ENCODE results near the gene CDH1.
"Not testable (repeated sequence)": the region's sequence is repeated elsewhere in the genome, so short reads cannot be mapped to it uniquely, and the experiment has no call there.

The CDH1 gene

DNA sequence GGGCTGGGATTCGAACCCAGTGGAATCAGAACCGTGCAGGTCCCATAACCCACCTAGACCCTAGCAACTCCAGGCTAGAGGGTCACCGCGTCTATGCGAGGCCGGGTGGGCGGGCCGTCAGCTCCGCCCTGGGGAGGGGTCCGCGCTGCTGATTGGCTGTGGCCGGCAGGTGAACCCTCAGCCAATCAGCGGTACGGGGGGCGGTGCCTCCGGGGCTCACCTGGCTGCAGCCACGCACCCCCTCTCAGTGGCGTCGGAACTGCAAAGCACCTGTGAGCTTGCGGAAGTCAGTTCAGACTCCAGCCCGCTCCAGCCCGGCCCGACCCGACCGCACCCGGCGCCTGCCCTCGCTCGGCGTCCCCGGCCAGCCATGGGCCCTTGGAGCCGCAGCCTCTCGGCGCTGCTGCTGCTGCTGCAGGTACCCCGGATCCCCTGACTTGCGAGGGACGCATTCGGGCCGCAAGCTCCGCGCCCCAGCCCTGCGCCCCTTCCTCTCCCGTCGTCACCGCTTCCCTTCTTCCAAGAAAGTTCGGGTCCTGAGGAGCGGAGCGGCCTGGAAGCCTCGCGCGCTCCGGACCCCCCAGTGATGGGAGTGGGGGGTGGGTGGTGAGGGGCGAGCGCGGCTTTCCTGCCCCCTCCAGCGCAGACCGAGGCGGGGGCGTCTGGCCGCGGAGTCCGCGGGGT lies at the start of gene CDH1:
TSS of gene CDH1 (plus strand) at position 247 of the 684 bp plus-strand sequence. CDS start at position 371, 124 bp downstream.
- no peak for DNase-seq

DNA sequence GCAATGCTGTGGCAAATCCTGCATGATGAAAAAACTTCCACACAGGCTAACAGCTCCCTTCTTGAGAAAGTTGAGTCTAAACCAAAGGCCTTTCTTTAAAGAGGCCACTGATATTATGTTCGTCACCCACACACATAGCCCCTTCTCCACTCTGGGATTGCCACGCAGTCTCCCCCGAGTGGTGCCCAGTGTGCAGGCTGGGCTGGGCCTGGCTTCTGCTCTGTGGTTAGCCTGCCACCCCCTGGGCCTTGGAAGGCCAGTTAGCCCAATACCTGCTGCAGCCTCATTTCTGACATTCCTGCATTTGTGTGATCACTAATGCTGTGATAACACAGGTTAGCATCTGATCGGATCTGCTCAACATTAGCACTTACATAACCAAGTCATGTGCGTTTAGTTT lies 47.2 kb upstream of the CDH1 start:
- DNase-seq = no peak

GRCh38 chr16:68695575-68695974 lies 41.5 kb upstream of the CDH1 start:
- DNase-seq = no peak

GRCh38 chr16:68696514-68696913 lies 40.6 kb upstream of the CDH1 start:
- DNase-seq = no peak

DNA sequence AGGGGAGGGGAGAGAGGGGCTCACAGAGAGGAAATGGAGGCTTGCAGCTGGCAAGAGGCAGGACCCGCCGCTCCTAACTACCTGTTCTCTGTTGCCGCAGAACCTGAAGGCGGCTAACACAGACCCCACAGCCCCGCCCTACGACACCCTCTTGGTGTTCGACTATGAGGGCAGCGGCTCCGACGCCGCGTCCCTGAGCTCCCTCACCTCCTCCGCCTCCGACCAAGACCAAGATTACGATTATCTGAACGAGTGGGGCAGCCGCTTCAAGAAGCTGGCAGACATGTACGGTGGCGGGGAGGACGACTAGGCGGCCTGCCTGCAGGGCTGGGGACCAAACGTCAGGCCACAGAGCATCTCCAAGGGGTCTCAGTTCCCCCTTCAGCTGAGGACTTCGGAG lies 39.0 kb upstream of the CDH1 start:
- no peak for DNase-seq

DNA sequence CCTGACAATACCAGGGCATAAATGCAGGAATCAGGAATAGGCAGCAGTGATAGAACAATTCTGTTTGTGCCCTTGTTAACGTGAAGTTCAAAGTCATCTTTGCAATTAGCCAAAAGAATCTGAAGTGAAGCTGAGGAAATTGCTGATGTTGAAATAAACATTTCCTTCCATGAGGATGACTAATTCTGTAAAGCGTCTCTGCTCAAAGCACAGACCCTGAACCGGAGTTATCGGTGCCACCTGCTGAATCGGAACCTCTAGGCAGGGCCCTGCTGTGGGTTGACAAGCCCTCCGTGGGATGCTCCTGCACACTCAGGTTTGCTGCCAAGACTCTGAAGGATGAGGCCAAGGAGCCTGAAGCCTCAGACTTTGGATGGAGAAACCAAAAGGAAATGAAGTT lies 37.0 kb upstream of the CDH1 start:
- no peak for DNase-seq

GRCh38 chr16:68700831-68701230 lies 36.3 kb upstream of the CDH1 start:
- DNase-seq = no peak

DNA sequence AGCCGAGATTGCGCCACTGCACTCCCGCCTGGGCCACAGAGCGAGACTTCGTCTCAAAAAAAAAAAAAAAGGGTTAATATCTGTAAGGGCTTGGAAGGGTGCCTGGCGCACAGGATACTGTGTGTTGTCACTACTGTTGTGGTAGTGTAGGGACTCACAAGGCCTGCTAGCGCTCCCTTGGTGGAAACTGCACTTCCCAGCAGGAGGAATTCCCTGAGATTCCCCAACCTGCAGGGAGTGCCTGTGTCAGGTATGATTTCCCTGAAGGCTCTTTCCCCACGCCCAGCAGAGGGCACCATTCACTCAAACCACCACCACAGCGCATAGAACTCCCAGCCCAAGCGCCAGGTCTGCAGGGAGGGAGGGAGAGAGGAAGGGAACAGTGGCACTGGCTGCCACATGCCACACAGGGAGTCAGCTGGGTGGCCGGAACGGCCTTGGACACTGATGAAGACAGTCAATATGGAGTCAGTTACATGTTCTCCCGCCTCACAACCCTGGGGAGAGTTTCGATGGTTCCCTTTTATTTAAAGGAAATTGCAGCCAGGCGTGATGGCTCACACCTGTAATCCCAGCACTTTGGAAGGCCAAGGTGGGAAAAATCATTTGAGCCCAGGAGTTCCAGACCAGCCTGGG lies 32.7 kb upstream of the CDH1 start:
- DNase-seq = peak; percentile 22

DNA sequence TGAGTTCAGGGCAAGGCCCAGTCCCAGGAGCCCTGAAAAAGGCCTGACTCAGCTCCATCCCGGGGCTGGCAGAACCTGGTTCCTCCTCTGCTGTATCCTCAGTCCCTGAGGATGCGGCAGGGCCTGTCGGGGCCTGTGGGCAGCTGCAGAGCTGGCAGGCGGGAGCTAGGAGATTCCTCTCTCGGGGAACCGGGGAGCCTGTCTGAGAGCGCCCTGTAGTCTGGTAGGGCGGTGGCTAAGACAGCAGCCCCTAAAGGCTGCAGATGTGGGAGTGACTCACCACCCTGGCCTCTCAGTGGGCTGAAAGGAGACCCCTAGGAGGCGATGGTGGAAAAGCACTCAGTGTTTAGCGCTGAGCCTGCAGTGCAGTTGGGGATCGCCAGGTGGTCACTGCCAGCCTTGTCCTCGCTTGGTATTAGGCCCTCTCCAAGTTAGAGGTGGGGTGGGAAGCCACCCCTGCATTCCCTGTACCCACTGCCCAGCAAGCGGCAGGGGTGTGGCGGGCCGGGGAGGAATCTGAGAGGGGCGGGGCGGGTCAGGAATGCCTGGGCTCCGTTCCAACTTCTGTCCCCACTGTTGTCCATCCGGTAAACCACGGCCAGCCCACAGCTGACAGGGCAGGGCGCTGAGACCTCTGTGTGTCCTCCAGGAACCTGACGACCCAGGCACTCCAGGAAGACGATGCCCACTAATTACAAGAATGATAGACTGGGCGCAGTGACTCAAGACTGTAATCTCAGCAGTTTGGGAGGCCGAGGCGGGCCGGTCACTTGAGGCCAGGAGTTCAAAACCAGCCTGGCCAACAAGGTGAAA lies 29.5 kb upstream of the CDH1 start:
- peak; percentile 64 for DNase-seq

DNA sequence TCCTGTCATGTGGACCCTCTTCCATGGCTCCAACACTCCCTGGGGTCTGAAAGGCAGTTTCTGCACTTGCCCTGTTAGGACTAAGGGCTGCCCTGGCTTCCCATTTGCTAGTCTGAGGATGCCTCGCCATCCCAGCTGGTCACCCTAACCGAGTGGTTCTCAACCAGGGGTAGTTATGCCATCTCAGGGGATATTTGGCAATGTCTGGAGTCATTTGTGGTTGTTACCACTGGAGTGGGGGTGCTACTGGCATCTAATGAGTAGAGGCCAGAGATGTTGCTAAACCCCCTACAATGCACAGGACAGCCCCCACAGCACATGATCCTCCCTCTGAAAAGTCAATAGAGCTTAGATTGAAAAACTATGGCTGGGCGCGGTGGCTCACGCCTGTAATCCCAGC lies 26.9 kb upstream of the CDH1 start:
- DNase-seq = no peak

- DNase-seq = no peak
These were observed 25.5 kb upstream of the CDH1 start for GRCh38 chr16:68711421-68712139.

DNA sequence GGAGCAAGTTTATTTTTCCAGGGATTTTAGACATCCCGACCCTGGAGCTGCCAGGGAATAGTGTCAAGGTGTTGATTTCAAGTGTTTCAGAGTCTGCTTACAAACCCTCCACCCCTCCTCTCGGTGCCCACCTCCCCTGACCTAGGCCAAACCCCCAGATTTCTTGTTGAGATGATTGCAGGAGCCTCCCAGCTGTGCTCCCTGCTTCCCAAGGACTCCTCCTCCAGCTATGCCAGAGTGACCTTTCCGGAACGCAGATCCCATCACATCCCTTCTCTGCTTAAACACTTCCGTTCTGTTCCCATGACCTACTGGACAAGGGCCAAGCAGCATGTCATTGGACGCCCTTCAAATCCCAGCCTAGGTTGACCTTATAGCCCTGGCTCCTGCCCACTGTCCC lies 23.7 kb upstream of the CDH1 start:
- DNase-seq = no peak

GRCh38 chr16:68715471-68715870 lies 21.6 kb upstream of the CDH1 start:
- no peak for DNase-seq

- DNase-seq = not testable (repeated sequence)
These were observed 20.6 kb upstream of the CDH1 start for GRCh38 chr16:68716516-68716915.

DNA sequence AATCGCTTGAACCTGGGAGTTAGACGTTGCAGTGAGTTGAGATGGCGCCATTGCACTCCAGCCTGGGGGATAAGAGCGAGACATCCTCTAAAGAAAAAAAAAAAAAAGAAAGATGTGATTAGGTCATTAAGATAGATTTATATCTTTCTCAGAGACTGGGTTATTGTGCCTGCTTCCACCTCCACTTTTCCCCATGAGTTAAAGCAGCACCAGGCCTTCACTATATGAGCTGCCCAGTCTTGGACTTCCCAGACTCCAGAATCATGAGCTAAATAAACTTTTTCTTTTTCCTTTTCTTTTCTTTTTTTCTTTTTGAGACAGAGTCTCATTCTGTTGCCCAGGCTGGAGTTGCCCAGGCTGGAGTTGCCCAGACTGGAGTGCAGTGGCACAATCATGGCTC lies 19.4 kb upstream of the CDH1 start:
- DNase-seq = no peak

- no peak for DNase-seq
These were observed 18.5 kb upstream of the CDH1 start for GRCh38 chr16:68718590-68718989.

DNA sequence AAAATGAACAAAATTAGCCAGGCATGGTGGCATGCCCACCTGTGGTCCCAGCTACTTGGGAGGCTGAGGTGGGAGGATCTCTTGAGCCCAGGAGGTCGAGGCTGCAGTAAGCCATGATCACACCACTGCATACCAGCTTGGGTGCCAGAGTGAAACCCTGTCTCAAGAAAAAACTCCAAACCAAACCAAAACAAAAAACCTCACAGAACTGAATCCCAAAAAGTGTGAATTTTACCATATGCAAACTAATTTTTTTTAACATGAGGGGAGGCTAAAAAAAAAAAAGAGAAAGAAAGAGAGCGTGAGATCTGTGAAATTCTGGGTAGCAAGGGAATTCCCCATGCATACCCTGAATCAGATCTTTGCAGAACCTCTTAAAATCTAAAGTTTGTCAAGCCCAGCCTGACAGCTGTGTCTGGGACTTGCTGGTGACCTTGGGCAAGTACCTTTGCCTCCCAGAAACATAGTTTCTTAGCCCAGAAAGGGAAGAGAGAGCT lies 17.1 kb upstream of the CDH1 start:
- no peak for DNase-seq

DNA sequence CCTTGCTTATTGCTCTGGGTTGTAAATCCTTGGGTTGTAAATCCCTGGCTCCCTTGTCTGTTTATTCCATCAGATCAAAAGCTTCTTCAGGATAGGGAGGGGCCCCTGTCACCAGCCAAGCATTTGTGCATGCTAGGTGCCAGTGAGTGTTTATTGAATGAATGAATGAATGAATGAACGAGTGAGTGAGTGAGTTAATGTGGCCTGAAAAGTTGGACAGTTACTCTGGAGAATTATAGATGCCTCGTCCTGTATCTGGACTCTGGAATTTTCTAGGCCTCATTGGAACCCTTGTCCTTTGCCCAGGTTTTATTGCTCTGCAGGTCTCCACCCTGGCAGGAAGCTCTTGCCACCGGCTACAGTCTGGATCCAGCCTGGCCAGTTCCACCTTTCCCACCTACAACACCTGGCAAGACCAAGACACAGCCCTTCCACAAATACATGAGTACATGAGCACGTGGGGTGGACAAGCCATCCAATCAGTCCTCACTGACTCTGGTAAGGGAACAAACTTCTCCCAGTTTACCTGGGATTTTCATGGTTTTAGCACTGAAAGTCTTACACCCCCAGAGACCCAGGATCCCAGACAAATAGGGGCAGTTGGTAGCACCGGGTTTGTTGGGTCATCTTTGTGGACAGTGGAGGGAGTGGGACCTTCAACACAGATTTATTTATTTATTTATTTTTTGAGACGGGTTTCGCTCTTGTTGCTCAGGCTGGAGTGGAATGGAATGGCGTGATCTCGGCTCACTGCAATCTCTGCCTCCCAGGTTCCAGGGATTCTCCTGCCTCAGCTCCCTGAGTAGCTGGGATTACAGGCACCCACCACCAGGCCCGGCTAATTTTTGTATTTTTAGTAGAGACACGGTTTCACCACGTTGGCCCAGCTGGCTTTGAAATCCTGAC lies 14.7 kb upstream of the CDH1 start:
- no peak for DNase-seq

- DNase-seq = no peak
These were observed 12.3 kb upstream of the CDH1 start for GRCh38 chr16:68724797-68725196.

GRCh38 chr16:68728523-68728922 lies 8.6 kb upstream of the CDH1 start:
- no peak for DNase-seq

GRCh38 chr16:68731637-68732036 lies 5.5 kb upstream of the CDH1 start:
- DNase-seq = no peak

All from T1000 (cell line).